Bronchial epithelial cell (primary cell): ENCODE data around the gene NSRP1. TPM values are rescaled to one million over a fixed set of nuclear protein-coding genes. Genes with fewer than 3 reads are reported as not detected.

Source experiments
- DNase-seq: peaks from one replicate; pipeline ENCODE4 v3.0.0-alpha.2; 2010; ENCODE audit warnings: low read depth
- FAIRE-seq: peaks from 2 replicates; lab custom pipeline; 2011; peaks lifted over from hg19 to GRCh38; lab: Jason Lieb, UNC
- H3K27me3 ChIP-seq: 2 replicates; pipeline ENCODE4 v1.5.1; 2011; ENCODE audit warnings: low read length; ENCODE audit not compliant: control insufficient read depth, insufficient read depth
- H3K36me3 ChIP-seq: 2 replicates; pipeline ENCODE4 v1.5.1; 2011; ENCODE audit warnings: low read length; ENCODE audit not compliant: control insufficient read depth, insufficient read depth
- H3K4me3 ChIP-seq: 2 replicates; pipeline ENCODE4 v1.5.1; 2011; ENCODE audit warnings: mild to moderate bottlenecking, low read depth, low read length, control low read depth
- CTCF ChIP-seq: IDR thresholded peaks from 2 replicates; pipeline ENCODE4 v1.5.1; 2011; ENCODE audit warnings: mild to moderate bottlenecking, moderate library complexity, low read length, control low read depth, inconsistent platforms; ENCODE audit not compliant: insufficient read depth, severe bottlenecking
- total RNA-seq: library from RNA; depleted of rRNA; stranded (reverse); fragments of >200 nt; gene quantifications from 2 replicates; pipeline ENCODE4 v1.2.1, GENCODE V29; 2014

The NSRP1 gene
- total RNA-seq, 1 donor from 2014 or later = 8.7 TPM

- TF ChIP-seq CTCF = no peak
- FAIRE-seq (no peak), DNase-seq (no peak)
- no peaks in the 10 kb centered on the region for H3K27me3 ChIP-seq
- H3K36me3 ChIP-seq = no peaks in the 10 kb centered on the region
- H3K4me3 ChIP-seq = no peak overlapping the region
Measured at GRCh38 chr17:30222721-30223175, 106.1 kb downstream of the NSRP1 start.

- DNase-seq (no peak), FAIRE-seq (no peak)
- Histone ChIP-seq H3K4me3 (no peak overlapping the region), H3K27me3 (no peaks in the 10 kb centered on the region), H3K36me3 (no peaks in the 10 kb centered on the region)
- TF ChIP-seq CTCF = no peak
Measured at GRCh38 chr17:30224419-30224960, 107.9 kb downstream of the NSRP1 start.

GRCh38 chr17:30225112-30225511 lies 108.5 kb downstream of the NSRP1 start:
- FAIRE-seq (no peak), DNase-seq (peak; percentile 50)
- Histone ChIP-seq H3K27me3 (no peaks in the 10 kb centered on the region), H3K36me3 (no peaks in the 10 kb centered on the region), H3K4me3 (no peak overlapping the region)
- no peak for TF ChIP-seq CTCF

GRCh38 chr17:30225919-30226553 lies 109.4 kb downstream of the NSRP1 start:
- TF ChIP-seq CTCF = no peak
- no peaks in the 10 kb centered on the region for H3K27me3 ChIP-seq
- DNase-seq = no peak
- no peak overlapping the region for H3K4me3 ChIP-seq
- no peaks in the 10 kb centered on the region for H3K36me3 ChIP-seq
- FAIRE-seq = peak; percentile 60

GRCh38 chr17:30226878-30227277 lies 110.3 kb downstream of the NSRP1 start:
- Histone ChIP-seq H3K36me3 (no peaks in the 10 kb centered on the region), H3K4me3 (no peak overlapping the region), H3K27me3 (no peaks in the 10 kb centered on the region)
- no peak for DNase-seq
- no peak for TF ChIP-seq CTCF
- no peak for FAIRE-seq
